ENCODE measurements around the gene ZNF48. TPM values are rescaled to one million over a fixed set of nuclear protein-coding genes. Genes with fewer than 3 reads are reported as not detected.

ZNF48 gene
- 11.7 to 13.0 TPM (median 12.4 TPM) in 5 replicates for total RNA-seq (2022; extraction: Qiagen RNA extraction)

GRCh38 chr16:30395155-30395991 lies at the start of gene ZNF48:
Gene ZNF48 (plus strand): TSS chr16:30395420. CDS start chr16:30395795, 375 bp downstream.

DNA sequence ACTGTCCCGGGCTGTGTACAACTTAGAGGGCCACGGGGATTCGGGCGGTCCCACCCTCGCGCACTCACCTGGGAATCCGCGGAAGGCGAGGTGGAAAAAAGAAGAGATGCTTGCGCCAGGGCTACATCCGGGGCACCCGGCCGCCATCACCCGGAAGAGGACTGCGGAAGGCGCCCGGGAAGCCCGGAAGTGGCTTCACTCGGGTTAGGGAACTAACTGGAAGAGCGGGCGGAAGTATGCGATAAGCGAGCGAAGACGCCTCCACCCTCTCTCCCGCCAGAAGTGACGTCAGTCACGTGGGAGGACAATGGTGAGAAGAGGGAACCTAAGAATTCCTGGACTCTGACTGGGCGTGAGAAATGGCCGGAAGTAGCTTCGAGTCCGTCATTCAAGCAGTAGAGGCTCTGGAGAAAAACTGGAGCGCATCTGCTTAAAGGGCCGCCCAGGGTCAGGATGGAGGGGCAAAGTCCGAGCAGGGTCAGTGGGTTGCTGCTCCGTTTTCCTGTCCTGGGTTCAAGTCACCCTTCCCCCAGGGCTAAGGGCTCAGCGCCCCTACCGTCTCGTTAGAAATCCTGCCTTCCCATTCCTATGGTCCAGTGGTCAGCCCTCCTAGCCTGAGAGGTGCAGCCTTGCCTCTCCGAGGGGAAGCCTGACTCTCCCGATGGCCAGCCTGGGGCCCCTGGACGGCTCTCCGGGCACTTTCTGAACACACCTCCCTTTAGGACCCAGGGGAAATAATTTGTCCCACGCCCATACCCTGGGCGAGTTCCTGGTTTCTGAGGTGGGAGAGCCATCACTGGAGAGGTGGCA lies 39.9 kb upstream of the ZNF48 start, which contains the start of gene CD2BP2:
CD2BP2 (minus strand) TSS at position 165 of the 810 bp plus-strand sequence. CDS start 627 bp downstream, outside the sequence.

DNA sequence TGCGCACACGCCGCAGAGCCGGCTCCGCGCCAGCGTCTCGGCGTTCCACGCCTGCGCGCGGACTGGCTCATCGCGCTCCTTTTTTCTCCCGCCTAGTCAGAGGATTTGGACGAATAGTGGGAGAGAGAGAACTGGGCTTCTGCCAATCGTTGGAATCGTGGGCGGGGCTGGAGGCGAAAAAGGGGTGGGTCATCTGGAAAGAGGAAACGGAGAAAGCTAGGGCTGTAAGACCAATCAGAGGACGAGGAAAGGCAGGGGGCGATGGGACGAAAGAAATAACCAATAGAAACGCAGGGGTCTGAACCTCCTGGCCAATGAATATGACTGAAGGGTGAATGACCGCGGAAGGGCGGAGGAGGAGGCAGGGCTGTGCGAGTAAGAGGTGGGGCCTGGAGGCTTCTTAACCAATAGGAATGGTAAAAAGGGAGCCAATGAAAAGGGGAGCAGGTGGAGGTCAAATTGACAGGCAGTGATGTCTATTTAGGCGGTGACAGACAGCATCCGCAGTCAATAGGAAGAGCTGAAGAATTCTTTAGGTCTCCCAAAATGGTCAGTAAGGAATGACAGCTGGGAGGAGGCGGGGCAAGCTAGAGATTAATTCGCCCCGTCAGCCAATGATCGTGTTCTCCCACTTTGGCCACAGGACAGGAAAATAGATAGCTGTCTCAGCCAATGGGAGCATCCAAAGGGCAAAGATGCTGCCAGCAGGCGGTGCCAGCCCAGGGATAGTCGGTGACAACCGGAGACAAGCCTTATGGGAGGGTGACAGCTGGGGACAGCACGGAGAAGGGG lies 24.6 kb upstream of the ZNF48 start, which contains the start of gene TBC1D10B:
TBC1D10B (minus strand) TSS at position 39 of the 792 bp plus-strand sequence. CDS start 311 bp downstream, outside the sequence.

DNA sequence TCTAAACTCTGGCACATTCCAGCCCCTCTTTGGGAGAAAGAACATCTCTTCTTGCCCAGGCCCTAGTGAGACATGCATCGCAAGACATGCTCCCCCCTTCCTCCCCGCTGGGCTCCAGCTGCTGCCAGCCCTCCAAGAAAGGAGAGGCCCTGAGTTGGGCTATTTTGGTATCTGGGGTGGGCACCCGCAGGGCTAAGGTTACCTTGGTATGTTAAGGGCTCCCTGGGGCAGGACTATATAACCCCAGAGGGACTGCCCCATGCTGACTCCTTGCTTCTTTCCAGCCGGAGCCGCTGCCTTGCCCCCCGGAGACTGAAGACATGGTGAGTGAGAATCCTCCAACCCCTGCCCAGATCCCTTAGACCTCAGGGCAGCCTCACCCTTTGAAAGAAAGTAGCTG lies 20.7 kb upstream of the ZNF48 start, which contains the start of gene MYL11:
MYL11 (plus strand) TSS at position 265 of the 400 bp plus-strand sequence; CDS start at position 321, 56 bp downstream.

GRCh38 chr16:30382111-30382881 lies 12.9 kb upstream of the ZNF48 start, which contains the start of gene SEPTIN1:
Gene SEPTIN1 (minus strand): TSS chr16:30382561. CDS start chr16:30382542, 19 bp downstream.

DNA sequence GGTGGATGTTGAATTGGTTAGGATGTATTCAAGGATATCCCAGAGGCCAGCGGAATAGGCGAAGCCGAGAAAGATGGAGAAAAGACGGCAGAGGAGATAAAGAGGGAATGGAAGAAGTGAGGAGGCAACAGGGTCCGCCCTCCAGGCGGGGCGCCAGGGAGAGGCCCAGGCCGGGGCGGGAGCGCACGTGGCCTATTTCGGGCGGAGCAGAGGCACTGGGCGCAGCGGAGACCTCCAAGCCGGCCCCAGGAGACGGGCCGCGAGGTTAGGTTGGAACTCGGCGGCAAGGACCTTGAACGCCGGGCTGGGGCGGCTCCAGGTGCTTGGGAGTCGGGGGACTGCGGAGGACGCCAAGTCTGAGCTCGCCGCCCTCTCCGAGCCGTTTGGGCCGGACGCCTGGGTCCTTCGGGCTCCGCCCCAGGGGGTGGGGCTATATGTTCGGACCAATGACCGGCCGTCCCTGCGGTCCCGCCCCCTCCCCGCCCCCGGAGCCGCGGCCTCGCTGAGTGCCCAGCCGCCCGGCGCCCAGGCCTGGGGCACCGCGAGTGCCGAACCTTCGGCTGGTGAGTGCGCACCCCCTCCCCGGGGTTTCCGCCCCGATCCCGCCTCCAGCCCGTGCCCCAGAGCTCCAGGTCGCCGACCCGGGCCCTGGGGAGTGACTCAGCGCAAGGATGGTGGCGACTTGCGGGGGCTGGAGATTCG lies 12.0 kb downstream of the ZNF48 start, which contains the start of gene ZNF771:
ZNF771 (plus strand) TSS at position 505 of the 702 bp plus-strand sequence. CDS start 448 bp downstream, outside the sequence.

DNA sequence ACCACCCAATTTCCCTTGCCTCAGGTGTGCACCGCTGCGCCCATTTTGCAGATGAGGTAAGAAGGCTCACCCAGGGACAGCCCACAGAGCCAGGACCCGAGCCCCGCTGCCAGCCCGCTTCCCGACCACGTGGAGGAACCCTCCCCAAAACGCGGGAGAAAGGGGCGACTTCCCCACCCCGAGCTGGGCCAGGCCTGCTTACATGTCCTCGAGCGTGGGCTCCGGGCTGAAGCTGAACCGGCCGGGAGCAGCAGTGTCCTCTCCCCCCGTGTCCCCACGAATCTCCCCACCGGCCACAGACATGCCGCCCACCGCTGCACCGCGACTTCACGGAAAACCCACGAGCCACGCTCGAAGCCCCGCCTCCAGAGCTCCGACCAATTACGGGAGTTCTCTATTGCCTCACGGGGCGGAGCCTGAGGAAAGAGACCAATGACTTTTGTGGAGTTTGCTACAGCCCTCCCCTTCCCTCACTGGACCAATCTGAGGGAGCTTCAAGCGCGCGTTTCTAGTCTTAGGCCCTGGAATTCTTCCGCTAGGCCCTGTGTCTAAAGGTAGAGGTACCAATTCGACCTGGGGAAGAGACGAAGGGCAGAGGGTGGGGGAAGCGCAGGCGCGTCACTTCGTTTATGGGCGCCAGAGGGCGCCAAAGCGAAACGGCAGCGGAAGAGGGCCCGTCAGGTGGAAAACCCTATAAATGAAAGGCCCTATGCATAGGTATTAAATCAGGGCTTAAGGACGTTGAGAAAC lies 34.6 kb downstream of the ZNF48 start, which contains the start of gene DCTPP1:
DCTPP1 (minus strand) TSS at position 353 of the 750 bp plus-strand sequence; CDS start at position 303, 50 bp downstream.

GRCh38 chr16:30445408-30446202 lies 50.4 kb downstream of the ZNF48 start, which contains the start of gene SEPHS2:
Gene SEPHS2 (minus strand): TSS chr16:30445874. CDS start chr16:30445727, 147 bp downstream.

Other genes starting within 250 kb of the ZNF48 start
- 2.6 to 3.7 TPM (median 2.8 TPM) in 5 replicates for gene CORO1A, start 211.8 kb upstream of the ZNF48 start, total RNA-seq (2022; extraction: Qiagen RNA extraction)
- gene BOLA2B, start 201.8 kb upstream of the ZNF48 start, total RNA-seq (2022; extraction: Qiagen RNA extraction): 128 to 240 TPM (median 221 TPM) in 5 replicates
- 11.1 to 23.3 TPM (median 17.7 TPM) in 5 replicates for gene SLX1A, start 201.5 kb upstream of the ZNF48 start, total RNA-seq (2022; extraction: Qiagen RNA extraction)
- gene SULT1A3, start 196.2 kb upstream of the ZNF48 start, total RNA-seq (2022; extraction: Qiagen RNA extraction): 6.1 to 13.7 TPM (median 8.6 TPM) in 5 replicates
- 2.0 to 2.8 TPM (median 2.2 TPM) in 5 replicates for gene NPIPB13, start 146.9 kb upstream of the ZNF48 start, total RNA-seq (2022; extraction: Qiagen RNA extraction)
- gene CD2BP2, start 40.1 kb upstream of the ZNF48 start, total RNA-seq (2022; extraction: Qiagen RNA extraction): 61.6 to 68.7 TPM (median 66.4 TPM) in 5 replicates
- gene TBC1D10B, start 24.9 kb upstream of the ZNF48 start, total RNA-seq (2022; extraction: Qiagen RNA extraction): 24.8 to 34.5 TPM (median 31.6 TPM) in 5 replicates
- gene MYL11, start 20.6 kb upstream of the ZNF48 start, total RNA-seq (2022; extraction: Qiagen RNA extraction): 0.38 to 0.55 TPM (median 0.48 TPM) in 3 of 5 replicates, not detected in the others
- 0.58 to 2.5 TPM (median 2.1 TPM) in 5 replicates for gene SEPTIN1, start 12.9 kb upstream of the ZNF48 start, total RNA-seq (2022; extraction: Qiagen RNA extraction)
- gene ZNF771, start 12.2 kb downstream of the ZNF48 start, total RNA-seq (2022; extraction: Qiagen RNA extraction): 3.0 to 6.8 TPM (median 5.5 TPM) in 5 replicates
- 103 to 143 TPM (median 138 TPM) in 5 replicates for gene DCTPP1, start 34.6 kb downstream of the ZNF48 start, total RNA-seq (2022; extraction: Qiagen RNA extraction)
- gene SEPHS2, start 50.5 kb downstream of the ZNF48 start, total RNA-seq (2022; extraction: Qiagen RNA extraction): 48.6 to 54.5 TPM (median 51.1 TPM) in 5 replicates
- 0.06 to 0.17 TPM (median 0.13 TPM) in 5 replicates for gene ITGAL, start 77.3 kb downstream of the ZNF48 start, total RNA-seq (2022; extraction: Qiagen RNA extraction)
- 37.2 to 50.3 TPM (median 46.5 TPM) in 5 replicates for gene ZNF768, start 131.1 kb downstream of the ZNF48 start, total RNA-seq (2022; extraction: Qiagen RNA extraction)
- gene ZNF747, start 139.4 kb downstream of the ZNF48 start, total RNA-seq (2022; extraction: Qiagen RNA extraction): 3.8 to 4.6 TPM (median 4.5 TPM) in 5 replicates
- gene ZNF764, start 163.0 kb downstream of the ZNF48 start, total RNA-seq (2022; extraction: Qiagen RNA extraction): 4.5 to 6.9 TPM (median 6.6 TPM) in 5 replicates
- gene ZNF688, start 176.3 kb downstream of the ZNF48 start, total RNA-seq (2022; extraction: Qiagen RNA extraction): 4.8 to 8.1 TPM (median 7.8 TPM) in 5 replicates
- not detected in 5 replicates for gene ZNF785, start 190.3 kb downstream of the ZNF48 start, total RNA-seq (2022; extraction: Qiagen RNA extraction)
- 7.6 to 9.2 TPM (median 8.1 TPM) in 5 replicates for gene ZNF689, start 215.0 kb downstream of the ZNF48 start, total RNA-seq (2022; extraction: Qiagen RNA extraction)

Data from A549 treated with CORT108297 at 1 μM for 4 hours (cell line).